H1 (cell line): ENCODE results near the gene HENMT1. TPM values are rescaled to one million over a fixed set of nuclear protein-coding genes. Genes with fewer than 3 reads are reported as not detected.

Experiments
- CTCF ChIA-PET: fragments of 300-600 bp; sonication (Branson Sonifier 250); formaldehyde crosslinking; loops from one replicate; lab custom pipeline; 2021; ENCODE audit not compliant: partially characterized antibody; lab: Charles Lee
- POLR2A ChIA-PET: fragments of 300-600 bp; sonication (Branson Sonifier 250); formaldehyde crosslinking; loops from one replicate; lab custom pipeline; 2021; ENCODE audit warnings: inconsistent platforms; ENCODE audit not compliant: partially characterized antibody; lab: Charles Lee
- DNase-seq, 2 experiments: peaks; one replicate each; pipeline versions ENCODE4 v3.0.0 to v3.0.0-alpha.2; 2010 to 2022; ENCODE audit warnings: low spot score in 2 of 2, low read depth in 1 of 2, mixed read lengths in 1 of 2
- FAIRE-seq: peaks from 2 replicates; lab custom pipeline; 2011; peaks lifted over from hg19 to GRCh38; lab: Jason Lieb, UNC
- H2AFZ ChIP-seq: 2 replicates; pipeline ENCODE4 v1.8.1; 2012; ENCODE audit warnings: low read length, inconsistent platforms
- H2AK5ac ChIP-seq: 2 replicates; pipeline ENCODE4 v1.6.1; 2013; ENCODE audit warnings: low read depth, low read length
- H2BK120ac ChIP-seq: replicated peaks from 2 replicates; pipeline ENCODE3; 2013; ENCODE audit warnings: low read depth, low read length, inconsistent platforms
- H2BK12ac ChIP-seq: 2 replicates; pipeline ENCODE4 v1.6.1; 2013; ENCODE audit warnings: low read depth, low read length
- H2BK15ac ChIP-seq: 2 replicates; pipeline ENCODE4 v1.6.1; 2013; ENCODE audit warnings: low read length
- H2BK20ac ChIP-seq: 2 replicates; pipeline ENCODE4 v1.6.1; 2013; ENCODE audit warnings: low read length
- H2BK5ac ChIP-seq: 2 replicates; pipeline ENCODE4 v1.6.1; 2013; ENCODE audit warnings: low read depth, low read length
- H3K14ac ChIP-seq: 2 replicates; pipeline ENCODE4 v1.6.1; 2013; ENCODE audit warnings: inconsistent platforms; ENCODE audit not compliant: insufficient read length
- H3K18ac ChIP-seq: 2 replicates; pipeline ENCODE4 v1.6.1; 2013; ENCODE audit warnings: low read length; ENCODE audit errors: extremely low read depth
- H3K23ac ChIP-seq: 2 replicates; pipeline ENCODE4 v1.6.1; 2013; ENCODE audit warnings: inconsistent platforms; ENCODE audit not compliant: insufficient read length
- H3K23me2 ChIP-seq: 2 replicates; pipeline ENCODE4 v1.6.1; 2013; ENCODE audit warnings: low read depth, low read length
- H3K27ac ChIP-seq: 2 replicates; pipeline ENCODE4 v1.6.1; 2011; ENCODE audit warnings: low read depth, low read length, inconsistent platforms
- H3K27me3 ChIP-seq, 4 experiments: replicated peaks in 1 of 4; 1 replicate in 1 of 4; 2 replicates in 3 of 4; pipeline versions ENCODE4 v1.6.1 to v1.8.1; 2011 to 2013; ENCODE audit warnings: low read length in 3 of 4, mild to moderate bottlenecking in 3 of 4, inconsistent platforms in 2 of 4, mixed read lengths in 2 of 4, moderate library complexity in 1 of 4; ENCODE audit not compliant: control insufficient read depth in 3 of 4, insufficient read depth in 3 of 4; ENCODE audit errors: extremely low read depth in 1 of 4
- H3K36me3 ChIP-seq, 4 experiments: 2 replicates each; pipeline versions ENCODE4 v1.6.1 to v1.8.1; 2011 to 2013; ENCODE audit warnings: mild to moderate bottlenecking in 4 of 4, low read length in 3 of 4, moderate library complexity in 2 of 4, control low read depth in 1 of 4, inconsistent platforms in 1 of 4; ENCODE audit not compliant: insufficient read depth in 4 of 4, control insufficient read depth in 2 of 4
- H3K4ac ChIP-seq: replicated peaks from 2 replicates; pipeline ENCODE3; 2013; ENCODE audit warnings: low read length, low read depth, mixed read lengths, inconsistent platforms; ENCODE audit not compliant: insufficient read length
- H3K4me1 ChIP-seq, 4 experiments: replicated peaks in 1 of 4; 1 replicate in 1 of 4; 2 replicates in 3 of 4; pipeline versions ENCODE4 v1.6.1 to v1.8.1; 2011 to 2013; ENCODE audit warnings: low read length in 3 of 4, inconsistent platforms in 2 of 4, mixed read lengths in 1 of 4; ENCODE audit not compliant: insufficient read depth in 4 of 4, control insufficient read depth in 3 of 4
- H3K4me2 ChIP-seq, 2 experiments: 2 replicates each; pipeline versions ENCODE4 v1.6.1 to v1.8.1; 2011 to 2013; ENCODE audit warnings: low read depth in 2 of 2, low read length in 2 of 2, control low read depth in 1 of 2, inconsistent platforms in 1 of 2, mild to moderate bottlenecking in 1 of 2; ENCODE audit not compliant: insufficient read depth in 1 of 2
- H3K4me3 ChIP-seq, 4 experiments: fragments of 200-600, 300-600 bp in 1 of 4; sonication (generic), shearing (Covaris generic), sonication (Bioruptor Twin) in 1 of 4; 2 replicates each; pipeline versions ENCODE4 v1.5.1 to v1.8.1; 2011 to 2016; ENCODE audit warnings: low read length in 4 of 4, low read depth in 3 of 4, control low read depth in 2 of 4, inconsistent platforms in 2 of 4, mild to moderate bottlenecking in 2 of 4, mixed read lengths in 1 of 4, moderate library complexity in 1 of 4; ENCODE audit not compliant: insufficient read depth in 2 of 4; ENCODE audit errors: extremely low read depth in 1 of 4
- H3K56ac ChIP-seq: replicated peaks from 2 replicates; pipeline ENCODE3; 2013; ENCODE audit warnings: low read depth, mild to moderate bottlenecking, mixed read lengths, low read length, inconsistent platforms; ENCODE audit not compliant: insufficient read length
- H3K79me1 ChIP-seq: 2 replicates; pipeline ENCODE4 v1.6.1; 2013; ENCODE audit warnings: low read depth, low read length, control low read depth
- H3K79me2 ChIP-seq, 2 experiments: 2 replicates each; pipeline versions ENCODE4 v1.6.1 to v1.8.1; 2012 to 2013; ENCODE audit warnings: low read length in 2 of 2, mild to moderate bottlenecking in 2 of 2, inconsistent platforms in 1 of 2; ENCODE audit not compliant: insufficient read depth in 2 of 2, control insufficient read depth in 1 of 2
- H3K9ac ChIP-seq, 4 experiments: replicated peaks in 1 of 4; 1 replicate in 1 of 4; 2 replicates in 3 of 4; pipeline versions ENCODE4 v1.6.1 to v1.8.1; 2011 to 2013; ENCODE audit warnings: low read depth in 3 of 4, low read length in 3 of 4, control low read depth in 2 of 4, mild to moderate bottlenecking in 2 of 4, moderate library complexity in 2 of 4, inconsistent platforms in 1 of 4; ENCODE audit errors: extremely low read depth in 1 of 4
- H3K9me3 ChIP-seq, 2 experiments: 2 replicates each; pipeline versions ENCODE4 v1.6.1 to v1.8.1; 2012 to 2013; ENCODE audit warnings: mild to moderate bottlenecking in 2 of 2, moderate library complexity in 2 of 2, control low read depth in 1 of 2, inconsistent platforms in 1 of 2, low read depth in 1 of 2, low read length in 1 of 2, mixed read lengths in 1 of 2; ENCODE audit not compliant: insufficient read depth in 2 of 2
- H4K20me1 ChIP-seq, 2 experiments: replicated peaks in 1 of 2; 2 replicates each; pipeline versions ENCODE3 to v1.8.1; 2011 to 2013; ENCODE audit warnings: inconsistent platforms in 2 of 2, low read length in 2 of 2, mild to moderate bottlenecking in 1 of 2; ENCODE audit not compliant: insufficient read depth in 2 of 2, control insufficient read depth in 1 of 2
- H4K5ac ChIP-seq: 2 replicates; pipeline ENCODE4 v1.6.1; 2013; ENCODE audit warnings: low read length, low read depth, mixed read lengths, inconsistent platforms; ENCODE audit not compliant: insufficient read length
- H4K8ac ChIP-seq: 2 replicates; pipeline ENCODE4 v1.8.0; 2013; ENCODE audit warnings: mild to moderate bottlenecking, moderate library complexity, low read length, inconsistent platforms; ENCODE audit not compliant: insufficient read depth; ENCODE audit errors: extremely low read depth
- H4K91ac ChIP-seq: replicated peaks from 2 replicates; pipeline ENCODE3; 2013; ENCODE audit warnings: low read length, mixed read lengths, inconsistent platforms; ENCODE audit not compliant: insufficient read length
- ATF2 ChIP-seq: IDR thresholded peaks from 2 replicates; pipeline ENCODE4 v1.6.1; 2012; ENCODE audit warnings: low read length, inconsistent platforms
- E2F6 ChIP-seq: IDR thresholded peaks from 2 replicates; pipeline ENCODE4 v1.6.1; 2012; ENCODE audit warnings: inconsistent platforms
- EP300 ChIP-seq, 2 experiments: IDR thresholded peaks; 1 replicate in 1 of 2; 2 replicates in 1 of 2; pipeline ENCODE4 v1.6.1; 2011 to 2012; ENCODE audit warnings: low read depth in 2 of 2, low read length in 2 of 2, mild to moderate bottlenecking in 2 of 2, borderline replicate concordance in 1 of 2, inconsistent platforms in 1 of 2, moderate library complexity in 1 of 2
- KDM4A ChIP-seq: IDR thresholded peaks from one replicate; pipeline ENCODE4 v1.7.1; 2012; ENCODE audit warnings: low read depth, mild to moderate bottlenecking, moderate library complexity, low read length, inconsistent platforms; ENCODE audit not compliant: severe bottlenecking
- KDM5A ChIP-seq: fragments of 200-600 bp; IDR thresholded peaks from 2 replicates; pipeline ENCODE4 v1.7.1; 2012; ENCODE audit warnings: mild to moderate bottlenecking, low read length, inconsistent platforms, mixed read lengths
- NRF1 ChIP-seq: IDR thresholded peaks from 2 replicates; pipeline ENCODE4 v1.6.1; 2011; ENCODE audit warnings: mild to moderate bottlenecking, low read depth, low read length, improper control_type of control experiment
- POLR2A ChIP-seq, 2 experiments: IDR thresholded peaks; 1 replicate in 1 of 2; 2 replicates in 1 of 2; pipeline ENCODE4 v1.6.1; 2011; ENCODE audit warnings: low read depth in 2 of 2, low read length in 2 of 2, mild to moderate bottlenecking in 2 of 2; ENCODE audit errors: control extremely low read depth in 1 of 2
- POLR2AphosphoS5 ChIP-seq: IDR thresholded peaks from 2 replicates; pipeline ENCODE4 v1.6.1; 2011; ENCODE audit warnings: low read depth, low read length
- RAD21 ChIP-seq, 2 experiments: IDR thresholded peaks in 1 of 2; conservative IDR thresholded peaks in 1 of 2; 2 replicates each; pipeline ENCODE4 v1.6.1; 2011; ENCODE audit warnings: low read depth in 2 of 2, low read length in 2 of 2, improper control_type of control experiment in 1 of 2, inconsistent platforms in 1 of 2, mild to moderate bottlenecking in 1 of 2, moderate library complexity in 1 of 2
- SP2 ChIP-seq: IDR thresholded peaks from 2 replicates; pipeline ENCODE4 v1.6.1; 2012; ENCODE audit warnings: mild to moderate bottlenecking, low read length, inconsistent platforms
- YY1 ChIP-seq: IDR thresholded peaks from 2 replicates; pipeline ENCODE4 v1.6.1; 2011; ENCODE audit warnings: low read depth, mild to moderate bottlenecking, low read length
- whole genome bisulfite sequencing, 2 experiments: shearing (Covaris generic) in 1 of 2; methylation state at CpG; one replicate each; pipeline versions ENCODE4 v1.1.6 to v1.1.7; 2013 to 2015; ENCODE audit warnings: low lambda C conversion rate in 2 of 2, mixed read lengths in 2 of 2, inconsistent platforms in 1 of 2, low coverage in 1 of 2, missing lambda C conversion rate in 1 of 2; ENCODE audit not compliant: insufficient replicate concordance in 2 of 2, insufficient coverage in 1 of 2, insufficient read length in 1 of 2; ENCODE audit errors: extremely low coverage in 1 of 2, missing lambda C conversion rate in 1 of 2; 5-methylcytosine and 5-hydroxymethylcytosine counted together
- polyA plus RNA-seq, 7 experiments: library from polyadenylated mRNA; depleted of rRNA in 3 of 7; stranded (reverse) in 5 of 7; unstranded in 2 of 7; fragments of >200 nt in 5 of 7; fragments of 200-250 nt in 2 of 7; gene quantifications; 1 replicate in 5 of 7; 2 replicates in 1 of 7; 4 replicates in 1 of 7; pipeline versions ENCODE4 v1.2.1 to v1.2.3, GENCODE V29; 2011 to 2013; ENCODE audit warnings: missing spikeins in 2 of 7, mixed read lengths in 2 of 7
- total RNA-seq: library from RNA; stranded (reverse); fragmentation: NEBNext Ultra II Directional; extraction: Animal tissue kit (Norgen Biotek cat#: 25700); gene quantifications from 2 replicates; pipeline ENCODE4 v1.2.1, GENCODE V29; 2021

Gene HENMT1
- total and polyA plus RNA-seq, 2 of the 8 experiments (the other 6 are each of a cell fraction or from before 2014, with no cell fraction given) = 2.9 to 5.6 TPM

GRCh38 chr1:108600504-108600903 is 60.4 kb downstream of the HENMT1 start:
- Histone ChIP-seq H4K20me1 (no peaks in the 10 kb centered on the region), H3K4me3 (no peak overlapping the region), H3K36me3 (no peaks in the 10 kb centered on the region; a peak in 1 of 8 replicates)
- TF ChIP-seq SP2 (no peak), EP300 (IDR thresholded peaks at IDR 0.05; ENCODE audit: borderline replicate concordance in 1 of 2, low read depth in 2 of 2, low read length in 2 of 2) (no peak), YY1 (no peak), NRF1 (no peak), RAD21 (IDR thresholded peaks at IDR 0.05 in 1 of 2, conservative IDR thresholded peaks at IDR 0.05 in 1 of 2; ENCODE audit: low read depth in 2 of 2, low read length in 2 of 2) (no peak), KDM5A (no peak), ATF2 (no peak), POLR2A (IDR thresholded peaks at IDR 0.05; ENCODE audit: control extremely low read depth in 1 of 2, low read depth in 2 of 2, low read length in 2 of 2) (no peak), POLR2AphosphoS5 (no peak), E2F6 (no peak), KDM4A (no peak)

More at GRCh38 chr1:108600504-108600903, 60.4 kb downstream of the HENMT1 start:
- Histone ChIP-seq H4K91ac (no peak overlapping the region), H3K18ac (no peak overlapping the region), H3K27ac (no peak overlapping the region), H3K79me1 (no peaks in the 10 kb centered on the region), H2BK20ac (no peak overlapping the region), H2AFZ (no peak overlapping the region), H4K8ac (no peak overlapping the region), H3K23ac (no peak overlapping the region), H3K4me1 (no peaks in the 10 kb centered on the region), H2BK15ac (no peak overlapping the region), H4K5ac (no peak overlapping the region), H3K27me3 (no peaks in the 10 kb centered on the region), H2BK12ac (no peak overlapping the region), H2BK5ac (no peak overlapping the region), H3K79me2 (no peaks in the 10 kb centered on the region; a peak in 1 of 4 replicates), H3K9ac (no peak overlapping the region), H3K4ac (no peak overlapping the region), H2AK5ac (no peak overlapping the region), H3K56ac (no peak overlapping the region), H3K9me3 (no peaks in the 10 kb centered on the region), H2BK120ac (no peak overlapping the region), H3K4me2 (no peak overlapping the region), H3K14ac (no peak overlapping the region), H3K23me2 (no peaks in the 10 kb centered on the region)
- 87% methylated on average over 4 of the region's 4 CpGs; no CpG with 5 or more reads in 1 of the 2 experiments for WGBS, 2 experiments
- DNase-seq = no peak
- ChIA-PET CTCF (no interaction called here), POLR2A (no interaction called here)
- no peak for FAIRE-seq
